ENCODE data around the gene IQCH. TPM values are rescaled to one million over a fixed set of nuclear protein-coding genes. Genes with fewer than 3 reads are reported as not detected.
A peak's percentile ranks its signal among the peaks of the same experiment; 100 is the strongest.
"Not testable (repeated sequence)": the region's sequence is repeated elsewhere in the genome, so short reads cannot be mapped to it uniquely, and the experiment has no call there.

IQCH gene
- total RNA-seq, 1 donor from 2014 or later, result 2.9 TPM

DNA sequence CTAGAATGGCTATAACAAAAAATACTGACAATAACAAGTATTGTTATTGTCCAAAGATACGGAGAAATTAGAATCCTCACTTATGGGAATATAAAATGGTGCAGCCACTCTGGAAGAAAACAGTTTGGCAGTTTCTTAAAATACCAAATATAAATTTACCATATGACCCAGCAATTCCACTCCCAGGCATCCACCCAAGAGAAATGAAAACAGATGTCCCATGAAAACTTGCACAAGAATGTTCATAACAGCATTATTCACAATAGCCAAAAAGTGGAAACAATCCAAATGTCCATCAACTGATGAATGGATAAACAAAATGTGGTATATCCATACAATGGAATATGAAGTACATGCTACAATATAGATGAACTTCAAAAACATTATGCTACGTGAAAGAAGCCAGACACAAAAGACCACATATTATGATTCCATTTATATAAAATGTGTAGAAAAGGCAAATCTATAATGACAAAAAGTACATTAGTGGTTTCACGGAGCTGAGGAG lies 9.6 kb upstream of the IQCH start:
- DNase-seq (ENCODE audit: low spot score in 2 of 2) (no peak), FAIRE-seq (no peak)

DNA sequence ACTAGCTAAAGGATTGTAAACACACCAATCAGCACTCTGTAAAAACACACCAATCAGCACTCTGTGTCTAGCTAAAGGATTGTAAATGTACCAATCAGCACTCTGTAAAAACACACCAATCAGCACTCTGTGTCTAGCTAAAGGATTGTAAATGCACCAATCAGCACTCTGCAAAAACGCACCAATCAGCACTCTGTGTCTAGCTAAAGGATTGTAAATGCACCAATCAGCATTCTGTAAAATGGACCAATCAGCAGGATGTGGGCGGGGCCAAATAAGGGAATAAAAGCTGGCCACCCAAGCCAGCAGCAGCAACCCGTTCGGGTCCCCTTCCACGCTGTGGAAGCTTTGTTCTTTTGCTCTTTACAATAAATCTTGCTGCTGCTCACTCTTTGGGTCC lies 8.0 kb upstream of the IQCH start:
- not testable (repeated sequence) for DNase-seq (ENCODE audit: low spot score in 2 of 2); FAIRE-seq

DNA sequence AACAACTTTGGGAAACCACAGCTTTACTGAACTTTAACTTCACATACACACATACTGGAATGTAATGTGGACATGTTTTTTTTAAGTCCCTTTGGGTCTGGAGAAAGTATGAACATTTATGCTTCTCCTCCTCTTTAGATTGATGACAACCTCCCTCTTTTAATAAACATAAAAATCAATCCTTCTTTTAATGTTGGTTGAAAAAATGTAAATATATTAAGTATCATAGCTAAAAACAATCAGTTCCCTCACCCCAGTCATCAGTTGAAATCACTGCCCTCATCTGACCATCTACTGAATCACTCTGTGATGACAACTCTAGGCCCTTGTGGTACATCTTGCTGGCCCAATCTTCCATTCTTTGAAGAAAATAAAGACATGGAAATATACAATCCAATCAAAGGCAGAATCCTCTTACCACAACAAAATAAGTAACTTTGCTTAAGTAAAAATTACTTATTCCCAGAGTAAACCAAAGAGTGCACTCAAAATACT lies 6.5 kb upstream of the IQCH start:
- FAIRE-seq (no peak), DNase-seq (ENCODE audit: low spot score in 2 of 2) (no peak)

DNA sequence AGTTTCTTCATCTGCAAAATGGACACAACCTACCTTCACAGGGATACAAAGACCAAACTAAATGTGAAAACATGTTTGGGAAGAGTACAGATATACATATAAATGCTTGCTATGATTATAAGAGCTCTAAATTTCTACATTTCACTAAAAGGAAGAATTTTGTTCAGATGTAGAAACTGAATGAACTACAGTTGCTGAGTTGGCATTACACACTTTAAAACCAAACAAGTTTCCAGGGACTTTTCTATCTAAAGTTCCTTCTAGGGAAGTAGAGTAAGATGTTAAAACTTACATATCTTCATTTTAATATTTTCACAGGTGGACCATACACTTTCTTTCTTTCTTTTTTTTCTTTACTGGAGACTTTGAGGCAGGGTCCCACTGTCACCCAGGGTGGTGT lies 4.8 kb upstream of the IQCH start:
- DNase-seq (ENCODE audit: low spot score in 2 of 2), result no peak
- FAIRE-seq, result no peak

DNA sequence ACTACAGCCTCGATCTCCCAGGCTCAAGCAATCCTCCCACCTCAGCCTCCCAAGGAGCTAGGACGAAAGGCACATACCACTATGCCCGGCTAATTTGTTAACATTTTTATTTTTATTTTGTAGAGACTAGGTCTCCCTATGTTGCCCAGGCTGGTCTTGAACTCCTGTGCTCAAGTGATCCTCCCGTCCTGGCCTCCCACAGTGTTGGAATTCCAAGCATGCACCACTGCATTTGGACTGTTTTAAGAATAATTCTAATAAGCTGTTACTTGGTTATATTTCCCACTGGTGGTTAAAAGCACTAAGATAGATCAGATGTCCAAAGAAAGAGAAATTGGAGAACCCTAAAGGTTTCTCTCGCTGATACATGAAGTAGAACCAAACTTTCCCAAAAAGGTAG lies 3.3 kb upstream of the IQCH start:
- DNase-seq (ENCODE audit: low spot score in 2 of 2) (no peak), FAIRE-seq (no peak)

DNA sequence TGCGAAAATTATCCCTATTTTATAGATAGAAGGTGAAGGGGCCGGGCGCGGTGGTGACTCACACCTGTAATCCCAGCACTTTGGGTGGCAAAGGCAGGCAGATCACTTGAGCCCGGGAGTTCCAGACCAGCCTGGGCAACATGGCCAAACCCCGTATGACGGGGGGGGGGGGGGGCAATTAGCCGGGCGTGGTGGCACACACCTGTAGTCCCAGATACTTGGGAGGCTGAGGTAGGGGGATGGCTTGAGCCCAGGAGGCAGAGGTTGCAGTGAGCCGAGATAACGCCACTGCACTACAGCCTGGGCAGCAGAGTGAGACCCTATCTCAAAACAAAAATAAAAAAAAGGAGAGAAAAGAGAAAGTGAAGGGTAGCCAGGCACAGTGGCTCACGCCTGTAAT lies 1.5 kb upstream of the IQCH start:
- FAIRE-seq (no peak), DNase-seq (ENCODE audit: low spot score in 2 of 2) (no peak)

DNA sequence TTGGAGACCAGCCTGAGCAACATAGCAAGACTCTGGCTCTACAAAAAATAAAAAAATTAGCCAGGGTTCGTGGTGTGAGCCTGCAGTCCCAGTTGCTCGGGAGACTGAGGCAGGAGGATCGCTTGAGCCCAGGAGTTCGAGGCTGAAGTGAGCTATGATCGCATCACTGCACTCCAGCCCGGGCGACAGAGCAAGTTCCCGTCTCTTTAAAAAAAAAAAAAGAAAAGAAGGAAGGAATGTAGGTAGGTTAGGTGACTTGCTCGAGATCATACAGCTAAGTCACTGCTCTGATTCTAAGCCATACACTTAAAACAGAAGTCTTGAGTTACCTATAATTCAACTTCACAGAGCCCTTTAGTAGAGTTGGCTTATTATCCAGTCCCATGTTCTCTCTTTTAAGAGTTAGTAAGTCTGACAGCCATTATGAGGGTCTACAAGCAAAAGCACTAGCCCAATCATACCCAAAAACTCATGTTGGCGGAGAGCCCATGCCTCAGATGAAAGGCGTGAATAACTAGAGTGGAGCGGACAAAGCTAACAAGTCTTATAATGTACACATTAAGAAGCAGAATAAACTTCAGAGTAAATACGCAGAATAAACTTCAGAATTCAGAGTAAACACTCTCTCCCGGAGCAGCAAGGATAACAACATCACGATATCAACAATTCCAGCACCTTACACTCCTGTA lies 893 bp upstream of the IQCH start:
- DNase-seq (ENCODE audit: low spot score in 2 of 2) (peak in 1 of 2 donors; percentile 18), FAIRE-seq (no peak)

DNA sequence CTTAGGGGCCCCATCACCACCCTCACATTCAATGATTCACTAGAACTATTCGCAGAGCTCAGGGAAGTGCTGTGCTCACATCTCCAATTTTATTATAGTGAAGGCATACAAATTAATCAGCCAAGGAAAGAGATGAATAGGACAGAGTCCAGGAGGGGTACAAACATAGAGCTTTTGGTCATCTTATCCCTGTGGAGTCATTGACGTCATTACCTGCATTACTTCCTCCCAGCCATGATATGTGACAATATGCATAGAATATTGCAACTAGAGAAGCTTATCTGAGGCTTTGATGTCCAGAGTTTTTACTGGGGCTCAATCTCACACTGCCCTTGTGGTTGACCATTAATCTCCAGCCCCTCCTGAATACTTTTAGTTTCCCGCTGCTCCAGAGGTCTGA lies 1.5 kb downstream of the IQCH start:
- DNase-seq (ENCODE audit: low spot score in 2 of 2), result no peak
- no peak for FAIRE-seq

DNA sequence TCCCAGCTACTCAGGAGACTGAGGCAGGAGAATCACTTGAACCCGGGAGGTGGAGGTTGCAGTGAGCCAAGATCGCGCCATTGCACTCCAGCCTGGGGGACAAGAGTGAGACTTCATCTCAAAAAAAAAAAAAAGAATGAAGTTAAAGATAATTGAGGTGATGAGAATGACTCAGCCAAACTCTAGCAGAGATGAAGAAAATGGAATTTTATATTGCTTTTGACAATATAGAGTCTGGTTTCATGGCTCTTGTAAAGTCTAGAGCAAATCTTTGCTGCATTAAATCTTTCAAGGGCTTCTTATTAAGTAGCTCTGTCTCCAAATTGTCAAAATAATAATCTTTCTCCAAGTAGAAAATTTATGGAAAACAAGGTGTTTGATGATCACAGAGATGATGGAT lies 3.8 kb downstream of the IQCH start:
- not testable (repeated sequence) for DNase-seq (ENCODE audit: low spot score in 2 of 2); FAIRE-seq

DNA sequence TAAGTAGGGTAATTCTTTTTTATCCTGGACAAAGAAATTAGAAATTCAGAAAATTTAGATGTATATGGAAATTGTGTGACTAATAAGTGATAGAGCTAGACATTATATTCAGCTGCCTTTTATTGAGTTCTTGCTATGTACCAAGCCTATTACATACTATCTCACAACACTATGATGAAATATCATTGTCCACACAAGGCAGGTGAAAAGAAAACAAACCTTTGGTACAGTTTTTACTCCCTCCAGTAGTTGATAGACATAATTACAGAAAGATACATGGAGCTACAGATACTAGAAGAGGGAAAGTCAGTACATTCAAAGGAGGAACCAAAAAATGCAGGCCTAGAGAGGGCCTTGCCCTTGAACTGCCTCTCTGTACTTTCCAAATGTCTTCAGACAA lies 4.8 kb downstream of the IQCH start:
- DNase-seq (ENCODE audit: low spot score in 2 of 2) (no peak), FAIRE-seq (no peak)

DNA sequence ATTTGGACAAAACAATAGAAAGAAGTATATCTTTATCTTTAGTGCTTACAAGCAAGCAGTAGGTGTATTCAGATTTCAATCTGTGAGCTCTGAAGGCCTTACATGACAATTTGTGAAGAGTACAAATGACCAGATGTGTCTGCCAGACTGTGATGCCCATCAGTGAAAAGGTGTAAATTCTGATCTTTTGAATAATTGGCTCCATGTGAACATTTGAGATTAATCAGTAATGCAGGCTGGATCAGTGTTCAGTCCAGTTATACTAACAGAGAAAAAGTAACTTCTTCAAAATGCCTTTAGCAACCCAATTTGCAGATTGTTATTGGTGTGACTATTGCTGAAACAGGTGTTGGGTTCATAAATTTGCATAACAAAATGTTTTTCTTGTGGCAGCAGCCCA lies 5.2 kb downstream of the IQCH start:
- DNase-seq (ENCODE audit: low spot score in 2 of 2) (no peak), FAIRE-seq (no peak)

DNA sequence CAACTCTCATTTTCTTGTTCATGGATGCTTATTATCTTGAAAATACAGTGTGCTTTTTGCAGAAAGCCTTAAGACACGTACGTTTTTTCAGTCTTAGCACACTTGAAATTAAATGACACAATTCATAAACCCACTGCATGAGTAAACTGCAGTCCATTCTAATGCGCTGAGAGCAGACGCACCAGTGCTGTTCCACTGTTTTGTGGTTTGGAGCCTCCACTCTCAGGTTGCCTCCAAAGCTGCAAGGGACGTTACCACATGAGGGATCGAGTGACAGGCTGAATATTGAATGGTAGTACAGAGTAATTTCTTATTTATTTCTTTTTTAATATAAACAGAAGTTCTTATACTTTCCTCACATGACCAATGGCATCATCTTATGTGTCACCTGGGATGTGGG lies 12.3 kb downstream of the IQCH start:
- DNase-seq (ENCODE audit: low spot score in 2 of 2), result no peak
- no peak for FAIRE-seq

DNA sequence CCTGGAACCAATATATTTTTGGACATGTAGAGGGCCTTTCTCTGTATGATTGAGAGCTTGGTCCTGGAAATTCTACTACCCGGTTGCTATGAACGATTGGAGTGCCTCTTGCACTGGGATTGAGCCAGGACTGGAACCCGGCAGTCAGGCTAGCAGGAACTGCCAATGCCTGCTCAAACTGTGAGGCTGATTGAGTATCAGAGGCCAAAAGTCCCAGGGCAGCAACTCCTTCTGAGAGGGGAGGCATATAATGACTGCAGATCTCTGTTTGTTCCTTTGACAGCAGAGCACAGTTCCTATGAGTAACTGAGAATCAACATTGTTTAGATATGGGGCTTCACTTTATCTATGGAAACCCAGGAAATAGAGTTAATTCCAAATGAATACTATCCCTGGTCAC lies 12.9 kb downstream of the IQCH start:
- DNase-seq (ENCODE audit: low spot score in 2 of 2), result no peak
- FAIRE-seq, result no peak

DNA sequence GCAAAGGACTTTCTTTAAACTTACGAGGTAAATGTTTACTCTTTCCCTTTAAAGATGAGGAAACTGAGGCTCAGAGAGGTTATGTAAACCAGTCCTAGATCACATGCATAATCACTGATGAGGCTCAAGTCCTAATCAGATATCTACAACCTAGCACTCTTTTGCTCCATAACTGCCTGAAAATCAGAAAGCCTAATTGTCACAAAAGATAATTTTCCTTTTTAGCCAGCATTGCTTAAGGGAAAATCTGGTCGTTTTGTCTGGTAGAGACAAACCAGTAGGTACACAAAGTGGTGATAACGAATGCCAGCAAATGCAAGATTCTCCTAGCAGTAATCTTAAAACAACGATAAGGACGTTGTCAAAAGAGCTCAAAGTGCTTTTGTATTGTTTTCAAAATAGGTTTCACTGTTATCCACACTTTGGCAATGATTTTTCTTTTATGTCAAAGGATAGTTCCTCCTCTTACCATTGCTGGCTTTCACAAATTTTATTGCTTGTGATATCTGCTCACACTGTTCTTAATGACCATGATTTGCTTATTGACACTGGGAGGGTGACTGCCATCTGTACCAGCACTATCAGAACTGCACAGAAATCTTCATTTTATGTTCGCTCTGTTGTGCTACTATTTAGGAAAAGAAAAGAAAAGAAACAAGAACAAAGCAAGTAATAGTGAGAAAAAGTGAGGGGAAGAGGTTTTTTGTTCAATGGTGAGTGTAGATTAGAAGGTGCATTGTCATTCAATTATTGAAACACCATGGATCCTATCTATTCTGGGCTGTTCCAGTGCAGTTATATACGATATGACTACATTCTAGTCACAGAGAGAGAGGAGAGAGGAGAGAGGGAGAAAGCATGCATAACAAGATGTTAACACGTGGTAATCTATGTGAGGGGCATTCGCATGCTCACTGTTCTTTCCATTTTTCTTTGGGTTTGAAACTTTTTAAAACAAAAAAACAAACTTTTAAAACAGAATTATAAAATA lies 13.7 kb downstream of the IQCH start:
- no peak for FAIRE-seq

DNA sequence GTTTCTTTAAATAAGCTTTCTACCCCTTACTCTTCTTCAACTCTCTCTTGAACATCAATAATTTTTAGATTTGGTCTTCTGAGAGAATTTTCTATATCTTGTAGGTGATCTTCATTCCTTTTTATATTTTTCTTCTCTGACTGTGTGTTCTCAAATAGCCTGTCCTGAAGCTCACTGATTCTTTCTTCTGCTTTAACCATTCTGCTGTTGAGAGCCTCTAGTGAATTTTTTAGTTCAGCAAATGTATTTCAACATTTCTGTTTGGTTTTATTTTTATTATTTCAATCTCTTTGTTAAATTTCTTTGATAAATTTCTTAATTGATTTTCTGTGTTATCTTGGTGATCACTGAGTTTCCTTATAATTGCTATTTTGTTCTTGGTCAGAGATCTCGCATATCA lies 19.6 kb downstream of the IQCH start:
- DNase-seq (ENCODE audit: low spot score in 2 of 2), result no peak
- FAIRE-seq, result no peak

More for the DNA sequence above, 13.7 kb downstream of the IQCH start:
- DNase-seq (ENCODE audit: low spot score in 2 of 2), result no peak

DNA sequence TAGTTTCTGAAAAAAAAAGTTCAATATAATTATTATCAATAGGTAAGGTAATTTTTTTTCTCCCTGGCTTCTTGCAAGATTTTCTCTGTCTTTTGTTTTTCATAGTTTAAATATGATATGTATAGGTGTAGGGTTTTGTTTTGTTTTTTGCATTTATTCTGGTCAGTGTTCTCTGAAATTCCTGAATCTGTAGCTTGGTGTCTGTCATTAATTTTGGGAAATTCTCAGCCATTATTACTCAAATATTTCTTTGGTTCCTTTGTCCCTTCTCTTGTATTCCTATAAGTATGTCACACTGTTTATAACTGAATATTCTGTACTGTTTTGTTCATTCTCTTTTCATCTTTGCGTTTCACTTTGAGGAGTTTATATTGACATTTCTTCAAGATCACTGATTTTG lies 22.1 kb downstream of the IQCH start:
- no peak for FAIRE-seq
- no peak for DNase-seq (ENCODE audit: low spot score in 2 of 2)

DNA sequence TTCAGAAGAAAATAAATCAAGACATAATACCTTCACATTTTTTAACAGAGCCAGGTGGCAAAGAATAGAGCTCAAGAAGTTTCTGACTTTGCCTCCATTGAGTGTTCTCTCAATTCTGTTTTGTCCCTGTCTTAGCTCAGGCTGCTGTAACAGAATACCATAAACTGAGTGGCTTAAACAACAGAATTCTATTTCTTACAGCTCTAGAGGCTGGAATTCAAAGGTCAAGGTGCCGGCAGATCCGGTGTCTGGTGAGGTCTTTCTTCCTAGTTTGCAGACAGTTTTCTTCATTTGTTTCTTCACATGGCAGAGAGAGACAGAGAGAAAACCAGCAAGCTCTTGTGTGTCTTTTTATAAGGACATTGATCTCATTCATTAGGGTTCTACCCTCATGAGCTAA lies 25.6 kb downstream of the IQCH start:
- no peak for FAIRE-seq
- DNase-seq (ENCODE audit: low spot score in 2 of 2), result no peak

DNA sequence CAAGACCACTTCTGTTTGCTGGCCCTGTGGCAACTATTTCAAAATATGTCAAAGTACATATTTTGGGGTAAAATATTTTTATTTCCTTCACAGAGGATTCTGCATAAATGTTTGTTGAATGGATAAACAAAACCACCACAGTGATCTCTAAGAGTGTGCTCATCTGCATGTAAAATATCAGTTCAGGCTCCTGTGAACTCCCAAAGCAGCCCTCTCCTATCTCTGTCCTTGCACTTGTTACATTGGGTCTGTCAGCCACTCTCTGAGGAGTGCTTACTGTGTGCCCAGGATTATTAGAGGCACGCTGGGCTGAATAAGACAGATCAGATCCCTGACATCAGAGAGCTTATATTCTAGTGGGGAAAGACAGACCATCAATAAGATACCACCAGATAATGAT lies 27.1 kb downstream of the IQCH start:
- FAIRE-seq (no peak), DNase-seq (ENCODE audit: low spot score in 2 of 2) (no peak)

DNA sequence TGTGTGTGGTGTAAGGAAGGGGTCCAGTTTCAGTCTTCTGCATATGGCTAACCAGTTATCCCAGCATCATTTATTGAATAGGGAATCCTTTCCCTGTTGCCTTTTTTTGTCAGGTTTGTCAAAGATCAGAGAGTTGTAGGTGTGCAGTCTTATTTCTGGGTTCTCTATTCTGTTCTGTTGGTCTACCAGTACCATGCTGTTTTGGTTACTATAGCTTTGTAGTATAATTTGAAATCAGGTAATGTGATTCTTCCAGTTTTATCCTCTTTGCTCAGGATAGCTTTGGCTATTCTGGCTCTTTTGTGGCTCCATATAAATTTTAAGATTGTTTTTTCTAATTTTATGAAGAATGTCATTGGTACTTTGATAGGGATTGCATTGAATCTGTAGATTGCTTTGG lies 31.0 kb downstream of the IQCH start:
- not testable (repeated sequence) for DNase-seq (ENCODE audit: low spot score in 2 of 2); FAIRE-seq

DNA sequence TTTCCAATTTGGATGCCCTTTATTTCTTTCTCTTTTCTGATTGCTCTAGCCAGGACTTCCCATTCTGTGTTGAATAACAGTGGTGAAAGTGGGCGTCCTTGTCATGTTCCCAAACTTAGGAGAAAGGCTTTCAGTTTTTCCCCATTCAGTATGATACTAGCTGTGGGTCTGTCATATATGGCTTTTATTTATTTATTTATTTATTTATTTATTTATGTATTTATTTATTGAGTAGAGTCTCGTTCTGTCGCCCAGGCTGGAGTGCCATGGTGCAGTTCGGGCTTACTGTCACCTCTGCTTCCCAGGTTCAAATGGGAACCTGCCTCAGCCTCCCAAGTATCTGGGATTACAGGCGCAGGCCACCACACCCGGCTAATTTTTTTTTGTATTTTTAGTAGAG lies 31.8 kb downstream of the IQCH start:
- FAIRE-seq, result not testable (repeated sequence)

DNA sequence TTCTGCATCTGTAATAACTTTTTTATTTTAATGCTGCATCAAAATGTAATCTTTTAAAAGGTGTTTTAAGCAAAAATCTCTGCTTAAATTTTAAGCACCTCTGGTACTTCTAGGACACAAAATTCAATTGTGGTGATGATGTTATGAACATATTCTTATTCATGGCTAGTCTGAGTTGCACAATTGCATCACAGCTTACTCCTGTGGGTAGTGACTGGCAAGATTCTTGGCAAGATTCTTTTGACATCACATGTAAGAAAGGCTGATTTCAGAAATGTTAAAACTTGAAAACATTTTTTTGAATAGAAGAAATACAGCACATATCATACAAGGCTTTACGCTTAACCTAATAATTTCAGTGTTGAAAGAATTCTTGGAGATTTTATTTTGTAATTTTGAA lies 35.7 kb downstream of the IQCH start:
- DNase-seq (ENCODE audit: low spot score in 2 of 2), result no peak
- FAIRE-seq, result no peak

More for the DNA sequence above, 31.8 kb downstream of the IQCH start:
- DNase-seq (ENCODE audit: low spot score in 2 of 2), result not testable (repeated sequence)

All from frontal cortex (tissue), 4 donors.